D341Med (cell line): ENCODE measurements around the gene PRLH.

ENCODE experiments used
- DNase-seq: peaks from one replicate; pipeline ENCODE4 v3.0.0; 2012; ENCODE audit warnings: low spot score

The PRLH gene

GRCh38 chr2:237566401-237567235, at the start of gene PRLH:
Gene PRLH (plus strand): TSS chr2:237566574. CDS start chr2:237566574, 0 bp downstream.
- DNase-seq = no peak

GRCh38 chr2:237517163-237517562, 49.2 kb upstream of the PRLH start:
- no peak for DNase-seq

GRCh38 chr2:237517990-237518389, 48.4 kb upstream of the PRLH start:
- DNase-seq = no peak

- DNase-seq = no peak
Observed at GRCh38 chr2:237519506-237520245, 46.7 kb upstream of the PRLH start.

- no peak for DNase-seq
Observed at GRCh38 chr2:237520290-237520689, 46.1 kb upstream of the PRLH start.

- no peak for DNase-seq
Observed at GRCh38 chr2:237524631-237525030, 41.7 kb upstream of the PRLH start.

GRCh38 chr2:237525559-237526157, 40.7 kb upstream of the PRLH start:
- DNase-seq = no peak

GRCh38 chr2:237527233-237527632, 39.1 kb upstream of the PRLH start:
- no peak for DNase-seq

- no peak for DNase-seq
Observed at GRCh38 chr2:237527766-237528165, 38.6 kb upstream of the PRLH start.

- DNase-seq = no peak
Observed at GRCh38 chr2:237529452-237530402, 36.6 kb upstream of the PRLH start.

GRCh38 chr2:237530472-237531433, 35.6 kb upstream of the PRLH start:
- DNase-seq = no peak

GRCh38 chr2:237532160-237532559, 34.2 kb upstream of the PRLH start:
- no peak for DNase-seq

- no peak for DNase-seq
Observed at GRCh38 chr2:237533668-237534161, 32.7 kb upstream of the PRLH start.

- no peak for DNase-seq
Observed at GRCh38 chr2:237534380-237534779, 32.0 kb upstream of the PRLH start.

GRCh38 chr2:237535385-237536082, 30.8 kb upstream of the PRLH start:
- DNase-seq = no peak

- DNase-seq = no peak
Observed at GRCh38 chr2:237536083-237536415, 30.3 kb upstream of the PRLH start.

- no peak for DNase-seq
Observed at GRCh38 chr2:237536617-237537016, 29.8 kb upstream of the PRLH start.

GRCh38 chr2:237538001-237538720, 28.2 kb upstream of the PRLH start:
- DNase-seq = no peak

GRCh38 chr2:237538901-237539300, 27.5 kb upstream of the PRLH start:
- DNase-seq = no peak
